ENCODE results near the gene PPP1CC.

DNA sequence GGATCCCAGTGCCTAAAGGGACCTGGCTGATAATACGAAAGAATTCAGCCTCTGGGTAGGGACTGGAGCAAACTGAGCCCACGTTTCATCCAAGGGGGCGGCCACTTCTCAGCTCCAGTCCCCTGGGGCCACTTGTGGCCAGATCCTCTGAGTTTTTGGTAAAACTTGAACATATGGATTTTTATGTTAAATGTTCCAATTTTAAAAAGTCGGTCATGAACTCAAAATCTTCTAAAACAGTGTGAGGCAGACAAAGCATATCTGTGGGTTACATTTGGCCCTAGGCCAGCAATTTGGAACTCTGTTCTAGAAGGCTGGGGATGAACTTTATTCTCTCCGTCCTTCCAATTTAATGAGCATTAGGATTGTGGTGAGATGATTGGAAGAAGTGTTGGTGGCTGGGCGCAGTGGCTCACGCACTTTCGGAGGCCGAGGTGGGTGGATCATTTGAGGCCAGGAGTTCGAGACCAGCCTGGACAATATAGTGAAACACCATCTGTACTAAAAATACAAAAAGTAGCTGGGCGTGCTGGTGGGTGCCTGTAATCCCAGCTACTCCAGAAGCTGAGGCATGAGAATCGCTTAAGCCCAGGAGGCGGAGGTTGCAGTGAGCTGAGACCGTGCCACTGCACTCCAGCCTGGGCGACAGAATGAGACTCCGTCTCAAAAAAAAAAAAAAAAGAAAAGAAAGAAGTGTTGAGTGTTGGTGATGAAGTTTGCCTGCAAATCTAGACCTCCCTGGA, 3.0 kb upstream of the PPP1CC start:
- TF ChIP-seq, protein P1, sequence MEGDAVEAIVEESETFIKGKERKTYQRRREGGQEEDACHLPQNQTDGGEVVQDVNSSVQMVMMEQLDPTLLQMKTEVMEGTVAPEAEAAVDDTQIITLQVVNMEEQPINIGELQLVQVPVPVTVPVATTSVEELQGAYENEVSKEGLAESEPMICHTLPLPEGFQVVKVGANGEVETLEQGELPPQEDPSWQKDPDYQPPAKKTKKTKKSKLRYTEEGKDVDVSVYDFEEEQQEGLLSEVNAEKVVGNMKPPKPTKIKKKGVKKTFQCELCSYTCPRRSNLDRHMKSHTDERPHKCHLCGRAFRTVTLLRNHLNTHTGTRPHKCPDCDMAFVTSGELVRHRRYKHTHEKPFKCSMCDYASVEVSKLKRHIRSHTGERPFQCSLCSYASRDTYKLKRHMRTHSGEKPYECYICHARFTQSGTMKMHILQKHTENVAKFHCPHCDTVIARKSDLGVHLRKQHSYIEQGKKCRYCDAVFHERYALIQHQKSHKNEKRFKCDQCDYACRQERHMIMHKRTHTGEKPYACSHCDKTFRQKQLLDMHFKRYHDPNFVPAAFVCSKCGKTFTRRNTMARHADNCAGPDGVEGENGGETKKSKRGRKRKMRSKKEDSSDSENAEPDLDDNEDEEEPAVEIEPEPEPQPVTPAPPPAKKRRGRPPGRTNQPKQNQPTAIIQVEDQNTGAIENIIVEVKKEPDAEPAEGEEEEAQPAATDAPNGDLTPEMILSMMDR (IDR thresholded peaks at IDR 0.05), result no peak
- no peak for TF ChIP-seq POLR2A (IDR thresholded peaks at IDR 0.05)
- TF ChIP-seq POLR2AphosphoS5 (IDR thresholded peaks at IDR 0.05), result no peak
